ENCODE results near the gene IGF2BP3.

DNA sequence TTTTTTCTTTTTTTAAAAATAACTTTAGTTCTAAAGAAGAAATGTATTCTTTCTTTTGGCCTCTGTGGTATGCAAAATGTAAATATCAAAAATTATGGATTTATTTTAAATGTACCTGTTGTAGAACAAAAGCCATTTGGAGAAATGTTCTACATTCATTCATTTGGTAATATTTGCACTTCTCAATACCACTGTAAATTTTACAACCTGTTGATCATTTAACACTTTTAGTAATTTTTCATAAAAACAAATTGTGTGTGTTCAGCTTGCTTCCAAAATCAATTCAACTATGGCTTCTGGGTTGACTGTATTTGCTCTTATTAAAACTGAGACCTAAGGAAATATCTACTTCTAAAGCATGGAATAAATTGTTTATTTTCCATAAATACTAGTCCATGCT, 2.3 kb upstream of the IGF2BP3 start:
- TF ChIP-seq, protein P1, sequence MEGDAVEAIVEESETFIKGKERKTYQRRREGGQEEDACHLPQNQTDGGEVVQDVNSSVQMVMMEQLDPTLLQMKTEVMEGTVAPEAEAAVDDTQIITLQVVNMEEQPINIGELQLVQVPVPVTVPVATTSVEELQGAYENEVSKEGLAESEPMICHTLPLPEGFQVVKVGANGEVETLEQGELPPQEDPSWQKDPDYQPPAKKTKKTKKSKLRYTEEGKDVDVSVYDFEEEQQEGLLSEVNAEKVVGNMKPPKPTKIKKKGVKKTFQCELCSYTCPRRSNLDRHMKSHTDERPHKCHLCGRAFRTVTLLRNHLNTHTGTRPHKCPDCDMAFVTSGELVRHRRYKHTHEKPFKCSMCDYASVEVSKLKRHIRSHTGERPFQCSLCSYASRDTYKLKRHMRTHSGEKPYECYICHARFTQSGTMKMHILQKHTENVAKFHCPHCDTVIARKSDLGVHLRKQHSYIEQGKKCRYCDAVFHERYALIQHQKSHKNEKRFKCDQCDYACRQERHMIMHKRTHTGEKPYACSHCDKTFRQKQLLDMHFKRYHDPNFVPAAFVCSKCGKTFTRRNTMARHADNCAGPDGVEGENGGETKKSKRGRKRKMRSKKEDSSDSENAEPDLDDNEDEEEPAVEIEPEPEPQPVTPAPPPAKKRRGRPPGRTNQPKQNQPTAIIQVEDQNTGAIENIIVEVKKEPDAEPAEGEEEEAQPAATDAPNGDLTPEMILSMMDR (IDR thresholded peaks at IDR 0.05), result no peak
- no peak for TF ChIP-seq POLR2A (IDR thresholded peaks at IDR 0.05)
